Transverse colon (tissue), 3 donors: ENCODE data around the gene DPH5.

Source experiments
- POLR2A ChIP-seq: fragments of 450-650 bp; IDR thresholded peaks from one replicate; pipeline ENCODE4 v1.6.1; 2016; ENCODE audit warnings: antibody characterized with exemption, mild to moderate bottlenecking, moderate library complexity
- TF ChIP-seq, protein P1 (sequence below), 5 experiments: fragments of 200-600 bp in 3 of 5; fragments of 450-650 bp in 2 of 5; sonication (generic) in 3 of 5; IDR thresholded peaks; 1 replicate in 2 of 5; 2 replicates in 3 of 5; pipeline ENCODE4 v1.5.1; 2016 to 2017; ENCODE audit warnings: antibody characterized with exemption in 5 of 5, inconsistent platforms in 3 of 5, mild to moderate bottlenecking in 2 of 5, moderate library complexity in 1 of 5

DNA sequence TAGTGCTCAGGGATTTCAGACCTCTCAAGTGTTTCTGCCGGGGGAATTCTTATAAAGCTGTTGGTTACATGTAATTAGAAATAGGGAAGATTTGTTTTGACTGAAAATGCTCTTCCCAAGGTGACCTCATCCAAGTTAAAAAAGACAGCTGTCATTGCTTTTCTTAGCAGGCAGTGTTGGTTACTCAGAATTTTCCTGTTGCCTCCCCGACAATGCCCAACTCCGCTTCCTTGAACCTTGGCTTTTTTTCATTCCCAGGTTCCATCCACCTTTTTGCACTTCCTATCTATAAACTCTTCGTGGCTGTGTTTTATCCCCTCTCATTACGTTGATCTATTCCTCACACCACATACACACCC is 825 bp upstream of the DPH5 start:
- TF ChIP-seq, protein P1, sequence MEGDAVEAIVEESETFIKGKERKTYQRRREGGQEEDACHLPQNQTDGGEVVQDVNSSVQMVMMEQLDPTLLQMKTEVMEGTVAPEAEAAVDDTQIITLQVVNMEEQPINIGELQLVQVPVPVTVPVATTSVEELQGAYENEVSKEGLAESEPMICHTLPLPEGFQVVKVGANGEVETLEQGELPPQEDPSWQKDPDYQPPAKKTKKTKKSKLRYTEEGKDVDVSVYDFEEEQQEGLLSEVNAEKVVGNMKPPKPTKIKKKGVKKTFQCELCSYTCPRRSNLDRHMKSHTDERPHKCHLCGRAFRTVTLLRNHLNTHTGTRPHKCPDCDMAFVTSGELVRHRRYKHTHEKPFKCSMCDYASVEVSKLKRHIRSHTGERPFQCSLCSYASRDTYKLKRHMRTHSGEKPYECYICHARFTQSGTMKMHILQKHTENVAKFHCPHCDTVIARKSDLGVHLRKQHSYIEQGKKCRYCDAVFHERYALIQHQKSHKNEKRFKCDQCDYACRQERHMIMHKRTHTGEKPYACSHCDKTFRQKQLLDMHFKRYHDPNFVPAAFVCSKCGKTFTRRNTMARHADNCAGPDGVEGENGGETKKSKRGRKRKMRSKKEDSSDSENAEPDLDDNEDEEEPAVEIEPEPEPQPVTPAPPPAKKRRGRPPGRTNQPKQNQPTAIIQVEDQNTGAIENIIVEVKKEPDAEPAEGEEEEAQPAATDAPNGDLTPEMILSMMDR (IDR thresholded peaks at IDR 0.05) = no peak
- no peak for TF ChIP-seq POLR2A
